Measurements from ENCODE around the gene ASB8.
A peak's percentile ranks its signal among the peaks of the same experiment; 100 is the strongest.

Gene ASB8

GRCh38 chr12:48194799-48195201, 37.5 kb upstream of the ASB8 start:
- no peaks in the 10 kb centered on the region for H3K36me3 ChIP-seq (ENCODE audit: control insufficient read depth, insufficient read depth, low read length)
- H3K9me3 ChIP-seq (ENCODE audit: control insufficient read depth, insufficient read depth, low read depth, low read length) = no peaks in the 10 kb centered on the region
- H3K4me1 ChIP-seq (ENCODE audit: control insufficient read depth, insufficient read depth, low read length) = no peaks in the 10 kb centered on the region; the same call in 1 of the 2 replicates
- no peak overlapping the region for H3K4me3 ChIP-seq (ENCODE audit: low read depth, low read length)
- peaks cover 89% of the 10 kb centered on the region for H3K27me3 ChIP-seq (ENCODE audit: control insufficient read depth, insufficient read depth, low read length)
- H3K9ac ChIP-seq (ENCODE audit: low read length) = no peak overlapping the region
- no peak overlapping the region for H3K27ac ChIP-seq (ENCODE audit: low read depth, low read length)

DNA sequence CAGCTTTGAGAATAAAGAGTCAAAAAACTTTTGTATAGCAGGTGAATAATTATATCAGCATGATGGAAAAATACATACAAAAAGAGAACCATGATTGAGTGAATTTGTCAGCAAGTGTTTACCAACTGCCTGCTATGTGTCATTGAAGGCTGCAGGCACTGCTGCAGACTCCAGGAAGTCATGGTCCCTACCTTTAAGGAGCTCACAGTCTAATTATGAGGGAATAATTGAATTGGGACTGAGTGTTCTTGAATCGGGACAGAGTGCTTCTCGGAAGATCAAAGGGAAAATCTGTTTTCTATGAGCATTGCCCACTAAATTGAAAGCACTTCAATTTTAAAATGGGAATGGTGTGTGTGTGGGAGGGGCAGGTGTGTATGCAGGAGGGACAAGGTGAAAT, 36.3 kb upstream of the ASB8 start:
- Histone ChIP-seq H3K27ac (ENCODE audit: low read depth, low read length) (no peak overlapping the region), H3K4me3 (ENCODE audit: low read depth, low read length) (no peak overlapping the region), H3K9ac (ENCODE audit: low read length) (no peak overlapping the region), H3K27me3 (ENCODE audit: control insufficient read depth, insufficient read depth, low read length) (peaks cover 88% of the 10 kb centered on the region), H3K9me3 (ENCODE audit: control insufficient read depth, insufficient read depth, low read depth, low read length) (no peaks in the 10 kb centered on the region), H3K36me3 (ENCODE audit: control insufficient read depth, insufficient read depth, low read length) (no peaks in the 10 kb centered on the region), H3K4me1 (ENCODE audit: control insufficient read depth, insufficient read depth, low read length) (no peaks in the 10 kb centered on the region; the same call in 1 of the 2 replicates)

GRCh38 chr12:48192861-48193260, 35.5 kb upstream of the ASB8 start:
- no peak overlapping the region for H3K27ac ChIP-seq (ENCODE audit: low read depth, low read length)
- no peaks in the 10 kb centered on the region for H3K9me3 ChIP-seq (ENCODE audit: control insufficient read depth, insufficient read depth, low read depth, low read length)
- H3K4me3 ChIP-seq (ENCODE audit: low read depth, low read length) = no peak overlapping the region
- H3K9ac ChIP-seq (ENCODE audit: low read length) = no peak overlapping the region
- no peaks in the 10 kb centered on the region; the same call in 1 of the 2 replicates for H3K4me1 ChIP-seq (ENCODE audit: control insufficient read depth, insufficient read depth, low read length)
- no peaks in the 10 kb centered on the region for H3K36me3 ChIP-seq (ENCODE audit: control insufficient read depth, insufficient read depth, low read length)
- H3K27me3 ChIP-seq (ENCODE audit: control insufficient read depth, insufficient read depth, low read length) = peaks cover 91% of the 10 kb centered on the region

- H3K4me3 ChIP-seq (ENCODE audit: low read depth, low read length) = no peak overlapping the region
- no peaks in the 10 kb centered on the region for H3K9me3 ChIP-seq (ENCODE audit: control insufficient read depth, insufficient read depth, low read depth, low read length)
- no peaks in the 10 kb centered on the region for H3K36me3 ChIP-seq (ENCODE audit: control insufficient read depth, insufficient read depth, low read length)
- no peaks in the 10 kb centered on the region for H3K4me1 ChIP-seq (ENCODE audit: control insufficient read depth, insufficient read depth, low read length)
- H3K27ac ChIP-seq (ENCODE audit: low read depth, low read length) = no peak overlapping the region
- peaks cover 97% of the 10 kb centered on the region for H3K27me3 ChIP-seq (ENCODE audit: control insufficient read depth, insufficient read depth, low read length)
- no peak overlapping the region for H3K9ac ChIP-seq (ENCODE audit: low read length)
Measured at GRCh38 chr12:48191096-48191495, 33.8 kb upstream of the ASB8 start.

- H3K9me3 ChIP-seq (ENCODE audit: control insufficient read depth, insufficient read depth, low read depth, low read length) = no peaks in the 10 kb centered on the region
- no peak overlapping the region for H3K9ac ChIP-seq (ENCODE audit: low read length)
- no peaks in the 10 kb centered on the region for H3K36me3 ChIP-seq (ENCODE audit: control insufficient read depth, insufficient read depth, low read length)
- 0 out of 2 replicates have a peak, but pooled peaks cover 4% of the 10 kb centered on the region for H3K4me1 ChIP-seq (ENCODE audit: control insufficient read depth, insufficient read depth, low read length)
- no peak overlapping the region for H3K4me3 ChIP-seq (ENCODE audit: low read depth, low read length)
- peaks cover 97% of the 10 kb centered on the region for H3K27me3 ChIP-seq (ENCODE audit: control insufficient read depth, insufficient read depth, low read length)
- no peak overlapping the region for H3K27ac ChIP-seq (ENCODE audit: low read depth, low read length)
Measured at GRCh38 chr12:48189331-48190125, 32.2 kb upstream of the ASB8 start.

DNA sequence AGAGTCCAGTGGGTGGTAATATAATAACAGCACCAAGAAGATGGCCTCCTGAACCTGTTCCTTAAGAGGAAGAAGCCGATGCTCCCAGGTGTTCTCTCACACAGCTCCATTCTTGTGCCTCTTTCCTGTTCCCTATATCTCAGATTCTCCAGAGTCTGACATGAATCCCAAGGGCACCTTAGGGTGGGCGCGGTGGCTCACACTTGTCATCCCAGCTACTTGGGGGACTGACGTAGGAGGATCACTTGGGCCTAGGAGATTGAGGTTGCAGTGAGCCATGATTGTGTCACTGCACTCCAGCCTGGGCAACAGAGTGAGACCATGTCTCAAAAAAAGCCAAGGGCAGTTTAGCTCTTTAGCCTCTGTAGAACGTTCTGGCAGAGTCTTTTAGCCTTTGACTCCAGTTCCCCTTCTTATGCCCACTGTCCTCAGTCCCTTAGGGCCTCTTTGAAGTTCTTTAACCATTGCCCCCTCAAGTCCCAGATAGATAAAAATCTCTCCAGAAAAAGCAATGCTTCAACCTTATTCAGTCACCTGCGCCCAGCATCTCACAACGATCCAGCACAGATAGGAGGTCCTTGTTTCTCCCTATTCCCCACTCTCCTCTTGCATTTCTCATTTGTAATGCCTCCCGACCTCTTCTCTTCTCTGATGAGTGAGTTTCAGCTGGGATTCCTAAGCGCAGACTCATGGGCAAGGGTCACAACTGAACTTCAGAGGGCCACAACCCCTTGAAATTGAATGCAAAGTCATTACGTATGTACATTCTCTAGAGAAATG, 30.8 kb upstream of the ASB8 start:
- 0 out of 2 replicates have a peak, but pooled peaks cover 7% of the 10 kb centered on the region for H3K4me1 ChIP-seq (ENCODE audit: control insufficient read depth, insufficient read depth, low read length)
- H3K27ac ChIP-seq (ENCODE audit: low read depth, low read length) = no peak overlapping the region
- no peak overlapping the region for H3K9ac ChIP-seq (ENCODE audit: low read length)
- no peaks in the 10 kb centered on the region for H3K9me3 ChIP-seq (ENCODE audit: control insufficient read depth, insufficient read depth, low read depth, low read length)
- H3K27me3 ChIP-seq (ENCODE audit: control insufficient read depth, insufficient read depth, low read length) = peaks cover 97% of the 10 kb centered on the region
- no peak overlapping the region for H3K4me3 ChIP-seq (ENCODE audit: low read depth, low read length)
- H3K36me3 ChIP-seq (ENCODE audit: control insufficient read depth, insufficient read depth, low read length) = no peaks in the 10 kb centered on the region

DNA sequence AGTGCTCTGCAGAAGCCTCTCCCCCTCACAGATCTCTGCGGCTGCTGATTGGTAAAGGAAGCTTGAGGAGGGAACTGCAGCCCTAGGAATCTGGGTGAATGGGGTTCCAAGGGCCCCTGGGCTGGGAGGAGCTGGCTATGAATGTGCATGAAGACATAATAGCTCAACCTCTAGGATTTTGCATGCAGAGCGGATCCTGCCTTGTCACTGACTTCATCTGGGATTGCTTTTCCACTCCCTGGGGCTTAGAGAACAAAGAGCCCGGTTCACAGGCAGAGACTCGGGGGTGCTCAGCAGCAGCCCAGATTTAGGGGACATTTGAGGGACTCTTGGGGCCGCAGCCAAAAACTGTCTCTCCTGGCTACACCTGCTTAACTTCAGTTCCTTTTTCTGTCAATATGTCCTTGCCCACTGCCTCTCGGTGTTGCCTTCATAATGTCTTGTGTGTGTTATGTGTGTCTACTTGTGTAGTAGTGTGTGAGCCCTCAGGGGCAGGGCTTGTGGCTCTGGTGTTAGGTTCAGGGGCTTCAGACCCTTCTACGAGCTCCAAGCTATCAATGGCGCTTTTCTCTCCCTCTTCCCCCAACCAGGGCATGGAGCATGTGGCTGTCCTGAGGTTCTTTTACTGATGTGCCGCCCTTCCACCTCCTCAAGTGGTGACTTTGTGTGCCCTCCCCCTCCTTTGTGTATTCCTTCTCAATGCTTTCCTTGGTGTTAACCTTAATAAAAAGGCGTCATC, 28.0 kb upstream of the ASB8 start:
- Histone ChIP-seq H3K36me3 (ENCODE audit: control insufficient read depth, insufficient read depth, low read length) (no peaks in the 10 kb centered on the region), H3K4me3 (ENCODE audit: low read depth, low read length) (no peak overlapping the region), H3K9me3 (ENCODE audit: control insufficient read depth, insufficient read depth, low read depth, low read length) (no peaks in the 10 kb centered on the region), H3K9ac (ENCODE audit: low read length) (no peak overlapping the region), H3K27ac (ENCODE audit: low read depth, low read length) (no peak overlapping the region), H3K4me1 (ENCODE audit: control insufficient read depth, insufficient read depth, low read length) (0 out of 2 replicates have a peak, but pooled peaks cover 7% of the 10 kb centered on the region), H3K27me3 (ENCODE audit: control insufficient read depth, insufficient read depth, low read length) (peaks cover 97% of the 10 kb centered on the region)

- Histone ChIP-seq H3K27ac (ENCODE audit: low read depth, low read length) (no peak overlapping the region), H3K4me1 (ENCODE audit: control insufficient read depth, insufficient read depth, low read length) (0 out of 2 replicates have a peak, but pooled peaks cover 7% of the 10 kb centered on the region), H3K4me3 (ENCODE audit: low read depth, low read length) (peak overlapping the region; percentile 74), H3K36me3 (ENCODE audit: control insufficient read depth, insufficient read depth, low read length) (no peaks in the 10 kb centered on the region), H3K9ac (ENCODE audit: low read length) (no peak overlapping the region), H3K9me3 (ENCODE audit: control insufficient read depth, insufficient read depth, low read depth, low read length) (no peaks in the 10 kb centered on the region), H3K27me3 (ENCODE audit: control insufficient read depth, insufficient read depth, low read length) (peaks cover 98% of the 10 kb centered on the region)
Measured at GRCh38 chr12:48184549-48184922, 27.2 kb upstream of the ASB8 start.

DNA sequence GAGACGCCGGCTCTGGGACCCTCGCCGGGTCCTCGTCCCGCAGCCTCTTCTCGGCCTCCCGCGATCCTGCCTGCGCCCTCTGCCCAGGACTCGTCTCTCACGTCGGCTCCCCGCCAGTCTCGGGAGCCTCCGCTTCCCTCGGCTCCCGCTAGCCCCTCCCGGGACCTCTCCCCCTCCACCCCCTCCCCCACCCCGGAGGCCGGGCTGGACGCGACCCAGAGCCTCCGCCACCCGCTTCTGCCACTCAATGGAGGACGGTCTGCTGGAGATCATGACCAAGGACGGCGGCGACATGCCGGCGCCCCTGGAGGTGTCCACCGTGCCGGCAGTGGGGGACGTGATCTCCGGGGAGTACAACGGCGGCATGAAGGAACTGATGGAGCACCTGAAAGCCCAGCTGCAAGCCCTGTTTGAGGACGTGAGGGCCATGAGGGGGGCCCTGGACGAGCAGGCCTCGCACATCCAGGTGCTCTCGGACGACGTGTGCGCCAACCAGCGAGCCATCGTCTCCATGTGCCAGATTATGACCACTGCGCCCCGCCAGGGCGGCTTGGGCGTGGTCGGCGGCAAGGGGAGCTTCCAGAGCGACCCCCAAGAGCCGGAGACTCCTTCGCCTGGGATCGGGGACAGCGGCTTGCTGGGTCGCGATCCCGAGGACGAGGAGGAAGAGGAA, 26.7 kb upstream of the ASB8 start:
- peak overlapping the region; percentile 74 for H3K4me3 ChIP-seq (ENCODE audit: low read depth, low read length)
- H3K36me3 ChIP-seq (ENCODE audit: control insufficient read depth, insufficient read depth, low read length) = no peaks in the 10 kb centered on the region
- no peak overlapping the region for H3K27ac ChIP-seq (ENCODE audit: low read depth, low read length)
- peaks cover 99% of the 10 kb centered on the region for H3K27me3 ChIP-seq (ENCODE audit: control insufficient read depth, insufficient read depth, low read length)
- no peak overlapping the region for H3K9ac ChIP-seq (ENCODE audit: low read length)
- H3K9me3 ChIP-seq (ENCODE audit: control insufficient read depth, insufficient read depth, low read depth, low read length) = no peaks in the 10 kb centered on the region
- H3K4me1 ChIP-seq (ENCODE audit: control insufficient read depth, insufficient read depth, low read length) = 0 out of 2 replicates have a peak, but pooled peaks cover 7% of the 10 kb centered on the region

DNA sequence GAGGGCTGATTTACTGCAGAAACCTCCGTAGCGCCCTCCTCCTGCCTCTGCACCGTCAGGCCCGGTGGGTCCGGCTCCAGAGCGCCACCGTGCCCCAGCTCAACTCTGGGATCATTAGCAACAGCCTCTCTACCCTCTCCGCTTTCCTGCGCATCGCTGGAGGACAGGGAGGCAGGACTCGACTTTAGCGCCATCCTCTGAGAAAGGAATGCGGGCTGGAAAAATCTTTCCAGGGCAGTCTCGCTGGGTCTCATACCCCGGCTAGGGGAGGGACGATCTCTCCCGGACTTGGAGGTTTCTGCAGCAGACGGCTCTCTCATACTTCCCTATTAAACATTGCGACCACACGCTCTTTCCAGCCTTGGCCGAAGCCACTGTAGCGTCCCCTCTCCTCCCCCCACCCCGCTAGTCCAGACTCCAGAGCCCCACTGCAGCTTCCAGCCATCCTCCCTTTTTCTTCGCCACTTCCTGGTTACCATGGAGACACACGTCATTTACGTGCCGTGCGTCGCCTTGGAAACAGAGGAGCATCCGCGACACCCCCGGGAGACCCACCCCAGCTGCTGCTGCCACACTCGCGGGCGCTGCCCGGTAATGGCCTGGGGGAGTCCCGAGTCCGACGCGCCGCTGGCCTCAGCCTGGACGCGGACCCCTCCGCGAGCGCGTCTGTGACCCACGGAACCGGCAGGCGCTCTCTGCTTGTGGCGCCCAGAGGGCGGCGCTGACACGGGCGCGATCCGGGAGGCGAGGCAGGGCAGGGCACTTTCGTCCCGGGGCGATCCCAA, 26.0 kb upstream of the ASB8 start, which contains the start of gene CCDC184:
Gene CCDC184, plus strand, starts transcription at position 554 of the 785 bp plus-strand sequence. CDS start 479 bp downstream, outside the sequence.
- H3K4me1 ChIP-seq (ENCODE audit: control insufficient read depth, insufficient read depth, low read length) = 0 out of 2 replicates have a peak, but pooled peaks cover 7% of the 10 kb centered on the region
- peaks cover 99% of the 10 kb centered on the region for H3K27me3 ChIP-seq (ENCODE audit: control insufficient read depth, insufficient read depth, low read length)
- no peak within 1 kb of the TSS for H3K9ac ChIP-seq (ENCODE audit: low read length)
- no peaks in the 10 kb centered on the region for H3K36me3 ChIP-seq (ENCODE audit: control insufficient read depth, insufficient read depth, low read length)
- peak within 1 kb of the TSS; percentile 74 for H3K4me3 ChIP-seq (ENCODE audit: low read depth, low read length)
- H3K9me3 ChIP-seq (ENCODE audit: control insufficient read depth, insufficient read depth, low read depth, low read length) = no peaks in the 10 kb centered on the region
- H3K27ac ChIP-seq (ENCODE audit: low read depth, low read length) = no peak within 1 kb of the TSS

Data from HUES6 (cell line).